OCI-LY3 (cell line): Measurements from ENCODE around the gene PSMA7.

Experiments
- EZH2phosphoT487 ChIP-seq: fragments of 200-600 bp; shearing (Covaris generic); IDR thresholded peaks from 2 replicates; pipeline ENCODE4 v1.6.1; 2018; ENCODE audit warnings: antibody characterized with exemption, mixed run types, low read depth
- TF ChIP-seq, protein P1 (sequence below): fragments of 200-600, 300-600 bp; sonication (generic); IDR thresholded peaks from 2 replicates; pipeline ENCODE4 v1.5.1; 2014; ENCODE audit warnings: antibody characterized with exemption, low read length, low read depth

- TF ChIP-seq, protein P1, sequence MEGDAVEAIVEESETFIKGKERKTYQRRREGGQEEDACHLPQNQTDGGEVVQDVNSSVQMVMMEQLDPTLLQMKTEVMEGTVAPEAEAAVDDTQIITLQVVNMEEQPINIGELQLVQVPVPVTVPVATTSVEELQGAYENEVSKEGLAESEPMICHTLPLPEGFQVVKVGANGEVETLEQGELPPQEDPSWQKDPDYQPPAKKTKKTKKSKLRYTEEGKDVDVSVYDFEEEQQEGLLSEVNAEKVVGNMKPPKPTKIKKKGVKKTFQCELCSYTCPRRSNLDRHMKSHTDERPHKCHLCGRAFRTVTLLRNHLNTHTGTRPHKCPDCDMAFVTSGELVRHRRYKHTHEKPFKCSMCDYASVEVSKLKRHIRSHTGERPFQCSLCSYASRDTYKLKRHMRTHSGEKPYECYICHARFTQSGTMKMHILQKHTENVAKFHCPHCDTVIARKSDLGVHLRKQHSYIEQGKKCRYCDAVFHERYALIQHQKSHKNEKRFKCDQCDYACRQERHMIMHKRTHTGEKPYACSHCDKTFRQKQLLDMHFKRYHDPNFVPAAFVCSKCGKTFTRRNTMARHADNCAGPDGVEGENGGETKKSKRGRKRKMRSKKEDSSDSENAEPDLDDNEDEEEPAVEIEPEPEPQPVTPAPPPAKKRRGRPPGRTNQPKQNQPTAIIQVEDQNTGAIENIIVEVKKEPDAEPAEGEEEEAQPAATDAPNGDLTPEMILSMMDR: peak; percentile 67
- no peak for TF ChIP-seq EZH2phosphoT487
Observed at GRCh38 chr20:62156592-62157386, 13.6 kb upstream of the PSMA7 start.
